Measurements from ENCODE around the gene CIPC. TPM values are rescaled to one million over a fixed set of nuclear protein-coding genes. Genes with fewer than 3 reads are reported as not detected.
A peak's percentile ranks its signal among the peaks of the same experiment; 100 is the strongest.

Gene CIPC
- total RNA-seq, 2 donors from 2014 or later = 5.1 to 6.4 TPM

- DNase-seq (no peak), ATAC-seq (replicated peaks in 1 of 2) (no peak)
- Mint-ChIP-seq H3K27me3 (ENCODE audit: low read depth) (no peaks in the 10 kb centered on the region), H3K4me1 (ENCODE audit: low read depth) (peaks cover 5% of the 10 kb centered on the region), H3K27ac (no peak overlapping the region), H3K9me3 (no peaks in the 10 kb centered on the region), H3K36me3 (ENCODE audit: insufficient read depth in 2 of 2) (no peaks in the 10 kb centered on the region), H3K4me3 (no peak overlapping the region)
These were observed 34.4 kb upstream of the CIPC start for GRCh38 chr14:77063571-77064171.

- Mint-ChIP-seq H3K27ac (no peak overlapping the region), H3K4me3 (no peak overlapping the region), H3K9me3 (no peaks in the 10 kb centered on the region), H3K27me3 (ENCODE audit: low read depth) (peaks cover 4% of the 10 kb centered on the region), H3K4me1 (ENCODE audit: low read depth) (peaks cover 2% of the 10 kb centered on the region), H3K36me3 (ENCODE audit: insufficient read depth in 2 of 2) (no peaks in the 10 kb centered on the region)
- no peak for ATAC-seq (replicated peaks in 1 of 2)
- DNase-seq = no peak
These were observed 33.4 kb upstream of the CIPC start for GRCh38 chr14:77064521-77065178.

- DNase-seq (no peak), ATAC-seq (replicated peaks in 1 of 2) (no peak)
- Mint-ChIP-seq H3K36me3 (ENCODE audit: insufficient read depth in 2 of 2) (no peaks in the 10 kb centered on the region), H3K27ac (no peak overlapping the region), H3K4me1 (ENCODE audit: low read depth) (no peaks in the 10 kb centered on the region), H3K9me3 (no peaks in the 10 kb centered on the region), H3K4me3 (no peak overlapping the region), H3K27me3 (ENCODE audit: low read depth) (peaks cover 11% of the 10 kb centered on the region)
These were observed 32.0 kb upstream of the CIPC start for GRCh38 chr14:77065851-77066577.

- ATAC-seq (replicated peaks in 1 of 2) (no peak), DNase-seq (no peak)
- Mint-ChIP-seq H3K4me1 (ENCODE audit: low read depth) (no peaks in the 10 kb centered on the region), H3K27me3 (ENCODE audit: low read depth) (peaks cover 11% of the 10 kb centered on the region), H3K36me3 (ENCODE audit: insufficient read depth in 2 of 2) (no peaks in the 10 kb centered on the region), H3K9me3 (no peaks in the 10 kb centered on the region), H3K4me3 (no peak overlapping the region), H3K27ac (no peak overlapping the region)
These were observed 31.4 kb upstream of the CIPC start for GRCh38 chr14:77066578-77067172.

GRCh38 chr14:77067632-77068516 lies 30.2 kb upstream of the CIPC start:
- Mint-ChIP-seq H3K27ac (no peak overlapping the region), H3K27me3 (ENCODE audit: low read depth) (peaks cover 11% of the 10 kb centered on the region), H3K9me3 (no peaks in the 10 kb centered on the region), H3K36me3 (ENCODE audit: insufficient read depth in 2 of 2) (no peaks in the 10 kb centered on the region), H3K4me1 (ENCODE audit: low read depth) (no peaks in the 10 kb centered on the region), H3K4me3 (no peak overlapping the region)
- peak; percentile 72 to 75 for ATAC-seq (replicated peaks in 1 of 2)
- peak; percentile 60 to 61 for DNase-seq

GRCh38 chr14:77068517-77069200 lies 29.4 kb upstream of the CIPC start:
- Mint-ChIP-seq H3K36me3 (ENCODE audit: insufficient read depth in 2 of 2) (no peaks in the 10 kb centered on the region), H3K4me3 (no peak overlapping the region), H3K27ac (no peak overlapping the region), H3K4me1 (ENCODE audit: low read depth) (no peaks in the 10 kb centered on the region), H3K9me3 (no peaks in the 10 kb centered on the region), H3K27me3 (ENCODE audit: low read depth) (peaks cover 11% of the 10 kb centered on the region)
- DNase-seq (no peak), ATAC-seq (replicated peaks in 1 of 2) (no peak)

GRCh38 chr14:77069551-77069950 lies 28.5 kb upstream of the CIPC start:
- no peaks in the 10 kb centered on the region for H3K9me3 Mint-ChIP-seq
- ATAC-seq (replicated peaks in 1 of 2) = no peak
- no peak overlapping the region for H3K27ac Mint-ChIP-seq
- DNase-seq = no peak
- H3K36me3 Mint-ChIP-seq (ENCODE audit: insufficient read depth in 2 of 2) = no peaks in the 10 kb centered on the region
- H3K27me3 Mint-ChIP-seq (ENCODE audit: low read depth) = peaks cover 11% of the 10 kb centered on the region
- H3K4me1 Mint-ChIP-seq (ENCODE audit: low read depth) = no peaks in the 10 kb centered on the region
- H3K4me3 Mint-ChIP-seq = no peak overlapping the region

GRCh38 chr14:77071938-77072388 lies 26.1 kb upstream of the CIPC start:
- no peak for ATAC-seq (replicated peaks in 1 of 2)
- Mint-ChIP-seq H3K9me3 (no peaks in the 10 kb centered on the region), H3K36me3 (ENCODE audit: insufficient read depth in 2 of 2) (no peaks in the 10 kb centered on the region), H3K27me3 (ENCODE audit: low read depth) (peaks cover 11% of the 10 kb centered on the region), H3K4me1 (ENCODE audit: low read depth) (no peaks in the 10 kb centered on the region), H3K27ac (no peak overlapping the region), H3K4me3 (no peak overlapping the region)
- DNase-seq = no peak

- no peak overlapping the region for H3K4me3 Mint-ChIP-seq
- no peak for DNase-seq
- H3K36me3 Mint-ChIP-seq (ENCODE audit: insufficient read depth in 2 of 2) = no peaks in the 10 kb centered on the region
- H3K9me3 Mint-ChIP-seq = peaks cover 0 to under 1% of the 10 kb centered on the region in 2 donors
- H3K27me3 Mint-ChIP-seq (ENCODE audit: low read depth) = peaks cover 4% of the 10 kb centered on the region
- no peak for ATAC-seq (replicated peaks in 1 of 2)
- no peak overlapping the region for H3K27ac Mint-ChIP-seq
- H3K4me1 Mint-ChIP-seq (ENCODE audit: low read depth) = no peaks in the 10 kb centered on the region
These were observed 23.1 kb upstream of the CIPC start for GRCh38 chr14:77074969-77075368.

GRCh38 chr14:77076113-77076631 lies 21.9 kb upstream of the CIPC start:
- Mint-ChIP-seq H3K36me3 (ENCODE audit: insufficient read depth in 2 of 2) (peaks cover 0 to 2% of the 10 kb centered on the region in 2 donors), H3K27ac (no peak overlapping the region), H3K4me3 (no peak overlapping the region), H3K27me3 (ENCODE audit: low read depth) (no peaks in the 10 kb centered on the region), H3K9me3 (peaks cover 0 to 3% of the 10 kb centered on the region in 2 donors), H3K4me1 (ENCODE audit: low read depth) (no peaks in the 10 kb centered on the region)
- DNase-seq (no peak), ATAC-seq (replicated peaks in 1 of 2) (no peak)

- Mint-ChIP-seq H3K9me3 (peaks cover 0 to 3% of the 10 kb centered on the region in 2 donors), H3K4me3 (no peak overlapping the region), H3K27me3 (ENCODE audit: low read depth) (no peaks in the 10 kb centered on the region), H3K36me3 (ENCODE audit: insufficient read depth in 2 of 2) (peaks cover 0 to 2% of the 10 kb centered on the region in 2 donors), H3K27ac (no peak overlapping the region), H3K4me1 (ENCODE audit: low read depth) (no peaks in the 10 kb centered on the region)
- ATAC-seq (replicated peaks in 1 of 2) (no peak), DNase-seq (no peak)
These were observed 21.0 kb upstream of the CIPC start for GRCh38 chr14:77077040-77077439.

GRCh38 chr14:77082356-77082755 lies 15.7 kb upstream of the CIPC start:
- DNase-seq (no peak), ATAC-seq (replicated peaks in 1 of 2) (no peak)
- Mint-ChIP-seq H3K27ac (no peak overlapping the region), H3K4me3 (no peak overlapping the region), H3K4me1 (ENCODE audit: low read depth) (peaks cover 8% of the 10 kb centered on the region), H3K9me3 (peaks cover 0 to 3% of the 10 kb centered on the region in 2 donors), H3K36me3 (ENCODE audit: insufficient read depth in 2 of 2) (peaks cover 0 to 2% of the 10 kb centered on the region in 2 donors), H3K27me3 (ENCODE audit: low read depth) (no peaks in the 10 kb centered on the region)
